H1 (cell line): ENCODE measurements around the gene SERPING1. TPM values are rescaled to one million over a fixed set of nuclear protein-coding genes. Genes with fewer than 3 reads are reported as not detected.

Source experiments
- CTCF ChIA-PET: fragments of 300-600 bp; sonication (Branson Sonifier 250); formaldehyde crosslinking; loops from one replicate; lab custom pipeline; 2021; ENCODE audit not compliant: partially characterized antibody; lab: Charles Lee
- POLR2A ChIA-PET: fragments of 300-600 bp; sonication (Branson Sonifier 250); formaldehyde crosslinking; loops from one replicate; lab custom pipeline; 2021; ENCODE audit warnings: inconsistent platforms; ENCODE audit not compliant: partially characterized antibody; lab: Charles Lee
- DNase-seq, 2 experiments: peaks; one replicate each; pipeline versions ENCODE4 v3.0.0 to v3.0.0-alpha.2; 2010 to 2022; ENCODE audit warnings: low spot score in 2 of 2, low read depth in 1 of 2, mixed read lengths in 1 of 2
- FAIRE-seq: peaks from 2 replicates; lab custom pipeline; 2011; peaks lifted over from hg19 to GRCh38; lab: Jason Lieb, UNC
- H2AFZ ChIP-seq: 2 replicates; pipeline ENCODE4 v1.8.1; 2012; ENCODE audit warnings: low read length, inconsistent platforms
- H2AK5ac ChIP-seq: 2 replicates; pipeline ENCODE4 v1.6.1; 2013; ENCODE audit warnings: low read depth, low read length
- H2BK120ac ChIP-seq: replicated peaks from 2 replicates; pipeline ENCODE3; 2013; ENCODE audit warnings: low read depth, low read length, inconsistent platforms
- H2BK12ac ChIP-seq: 2 replicates; pipeline ENCODE4 v1.6.1; 2013; ENCODE audit warnings: low read depth, low read length
- H2BK15ac ChIP-seq: 2 replicates; pipeline ENCODE4 v1.6.1; 2013; ENCODE audit warnings: low read length
- H2BK20ac ChIP-seq: 2 replicates; pipeline ENCODE4 v1.6.1; 2013; ENCODE audit warnings: low read length
- H2BK5ac ChIP-seq: 2 replicates; pipeline ENCODE4 v1.6.1; 2013; ENCODE audit warnings: low read depth, low read length
- H3K14ac ChIP-seq: 2 replicates; pipeline ENCODE4 v1.6.1; 2013; ENCODE audit warnings: inconsistent platforms; ENCODE audit not compliant: insufficient read length
- H3K18ac ChIP-seq: 2 replicates; pipeline ENCODE4 v1.6.1; 2013; ENCODE audit warnings: low read length; ENCODE audit errors: extremely low read depth
- H3K23ac ChIP-seq: 2 replicates; pipeline ENCODE4 v1.6.1; 2013; ENCODE audit warnings: inconsistent platforms; ENCODE audit not compliant: insufficient read length
- H3K23me2 ChIP-seq: 2 replicates; pipeline ENCODE4 v1.6.1; 2013; ENCODE audit warnings: low read depth, low read length
- H3K27ac ChIP-seq: 2 replicates; pipeline ENCODE4 v1.6.1; 2011; ENCODE audit warnings: low read depth, low read length, inconsistent platforms
- H3K27me3 ChIP-seq, 4 experiments: replicated peaks in 1 of 4; 1 replicate in 1 of 4; 2 replicates in 3 of 4; pipeline versions ENCODE4 v1.6.1 to v1.8.1; 2011 to 2013; ENCODE audit warnings: low read length in 3 of 4, mild to moderate bottlenecking in 3 of 4, inconsistent platforms in 2 of 4, mixed read lengths in 2 of 4, moderate library complexity in 1 of 4; ENCODE audit not compliant: control insufficient read depth in 3 of 4, insufficient read depth in 3 of 4; ENCODE audit errors: extremely low read depth in 1 of 4
- H3K36me3 ChIP-seq, 4 experiments: 2 replicates each; pipeline versions ENCODE4 v1.6.1 to v1.8.1; 2011 to 2013; ENCODE audit warnings: mild to moderate bottlenecking in 4 of 4, low read length in 3 of 4, moderate library complexity in 2 of 4, control low read depth in 1 of 4, inconsistent platforms in 1 of 4; ENCODE audit not compliant: insufficient read depth in 4 of 4, control insufficient read depth in 2 of 4
- H3K4ac ChIP-seq: replicated peaks from 2 replicates; pipeline ENCODE3; 2013; ENCODE audit warnings: low read length, low read depth, mixed read lengths, inconsistent platforms; ENCODE audit not compliant: insufficient read length
- H3K4me1 ChIP-seq, 4 experiments: replicated peaks in 1 of 4; 1 replicate in 1 of 4; 2 replicates in 3 of 4; pipeline versions ENCODE4 v1.6.1 to v1.8.1; 2011 to 2013; ENCODE audit warnings: low read length in 3 of 4, inconsistent platforms in 2 of 4, mixed read lengths in 1 of 4; ENCODE audit not compliant: insufficient read depth in 4 of 4, control insufficient read depth in 3 of 4
- H3K4me2 ChIP-seq, 2 experiments: 2 replicates each; pipeline versions ENCODE4 v1.6.1 to v1.8.1; 2011 to 2013; ENCODE audit warnings: low read depth in 2 of 2, low read length in 2 of 2, control low read depth in 1 of 2, inconsistent platforms in 1 of 2, mild to moderate bottlenecking in 1 of 2; ENCODE audit not compliant: insufficient read depth in 1 of 2
- H3K4me3 ChIP-seq, 4 experiments: fragments of 200-600, 300-600 bp in 1 of 4; sonication (generic), shearing (Covaris generic), sonication (Bioruptor Twin) in 1 of 4; 2 replicates each; pipeline versions ENCODE4 v1.5.1 to v1.8.1; 2011 to 2016; ENCODE audit warnings: low read length in 4 of 4, low read depth in 3 of 4, control low read depth in 2 of 4, inconsistent platforms in 2 of 4, mild to moderate bottlenecking in 2 of 4, mixed read lengths in 1 of 4, moderate library complexity in 1 of 4; ENCODE audit not compliant: insufficient read depth in 2 of 4; ENCODE audit errors: extremely low read depth in 1 of 4
- H3K56ac ChIP-seq: replicated peaks from 2 replicates; pipeline ENCODE3; 2013; ENCODE audit warnings: low read depth, mild to moderate bottlenecking, mixed read lengths, low read length, inconsistent platforms; ENCODE audit not compliant: insufficient read length
- H3K79me1 ChIP-seq: 2 replicates; pipeline ENCODE4 v1.6.1; 2013; ENCODE audit warnings: low read depth, low read length, control low read depth
- H3K79me2 ChIP-seq, 2 experiments: 2 replicates each; pipeline versions ENCODE4 v1.6.1 to v1.8.1; 2012 to 2013; ENCODE audit warnings: low read length in 2 of 2, mild to moderate bottlenecking in 2 of 2, inconsistent platforms in 1 of 2; ENCODE audit not compliant: insufficient read depth in 2 of 2, control insufficient read depth in 1 of 2
- H3K9ac ChIP-seq, 4 experiments: replicated peaks in 1 of 4; 1 replicate in 1 of 4; 2 replicates in 3 of 4; pipeline versions ENCODE4 v1.6.1 to v1.8.1; 2011 to 2013; ENCODE audit warnings: low read depth in 3 of 4, low read length in 3 of 4, control low read depth in 2 of 4, mild to moderate bottlenecking in 2 of 4, moderate library complexity in 2 of 4, inconsistent platforms in 1 of 4; ENCODE audit errors: extremely low read depth in 1 of 4
- H3K9me3 ChIP-seq, 2 experiments: 2 replicates each; pipeline versions ENCODE4 v1.6.1 to v1.8.1; 2012 to 2013; ENCODE audit warnings: mild to moderate bottlenecking in 2 of 2, moderate library complexity in 2 of 2, control low read depth in 1 of 2, inconsistent platforms in 1 of 2, low read depth in 1 of 2, low read length in 1 of 2, mixed read lengths in 1 of 2; ENCODE audit not compliant: insufficient read depth in 2 of 2
- H4K20me1 ChIP-seq, 2 experiments: replicated peaks in 1 of 2; 2 replicates each; pipeline versions ENCODE3 to v1.8.1; 2011 to 2013; ENCODE audit warnings: inconsistent platforms in 2 of 2, low read length in 2 of 2, mild to moderate bottlenecking in 1 of 2; ENCODE audit not compliant: insufficient read depth in 2 of 2, control insufficient read depth in 1 of 2
- H4K5ac ChIP-seq: 2 replicates; pipeline ENCODE4 v1.6.1; 2013; ENCODE audit warnings: low read length, low read depth, mixed read lengths, inconsistent platforms; ENCODE audit not compliant: insufficient read length
- H4K8ac ChIP-seq: 2 replicates; pipeline ENCODE4 v1.8.0; 2013; ENCODE audit warnings: mild to moderate bottlenecking, moderate library complexity, low read length, inconsistent platforms; ENCODE audit not compliant: insufficient read depth; ENCODE audit errors: extremely low read depth
- H4K91ac ChIP-seq: replicated peaks from 2 replicates; pipeline ENCODE3; 2013; ENCODE audit warnings: low read length, mixed read lengths, inconsistent platforms; ENCODE audit not compliant: insufficient read length
- BRCA1 ChIP-seq: IDR thresholded peaks from 2 replicates; pipeline ENCODE4 v1.6.1; 2012; ENCODE audit warnings: low read depth, low read length, improper control_type of control experiment
- POLR2AphosphoS5 ChIP-seq: IDR thresholded peaks from 2 replicates; pipeline ENCODE4 v1.6.1; 2011; ENCODE audit warnings: low read depth, low read length
- SRF ChIP-seq: IDR thresholded peaks from 2 replicates; pipeline ENCODE4 v1.6.1; 2011; ENCODE audit warnings: mild to moderate bottlenecking, low read depth, low read length, moderate library complexity
- WGBS, 2 experiments: shearing (Covaris generic) in 1 of 2; methylation state at CpG; one replicate each; pipeline versions ENCODE4 v1.1.6 to v1.1.7; 2013 to 2015; ENCODE audit warnings: low lambda C conversion rate in 2 of 2, mixed read lengths in 2 of 2, inconsistent platforms in 1 of 2, low coverage in 1 of 2, missing lambda C conversion rate in 1 of 2; ENCODE audit not compliant: insufficient replicate concordance in 2 of 2, insufficient coverage in 1 of 2, insufficient read length in 1 of 2; ENCODE audit errors: extremely low coverage in 1 of 2, missing lambda C conversion rate in 1 of 2; 5-methylcytosine and 5-hydroxymethylcytosine counted together
- polyA plus RNA-seq, 7 experiments: library from polyadenylated mRNA; depleted of rRNA in 3 of 7; stranded (reverse) in 5 of 7; unstranded in 2 of 7; fragments of >200 nt in 5 of 7; fragments of 200-250 nt in 2 of 7; gene quantifications; 1 replicate in 5 of 7; 2 replicates in 1 of 7; 4 replicates in 1 of 7; pipeline versions ENCODE4 v1.2.1 to v1.2.3, GENCODE V29; 2011 to 2013; ENCODE audit warnings: missing spikeins in 2 of 7, mixed read lengths in 2 of 7
- total RNA-seq: library from RNA; stranded (reverse); fragmentation: NEBNext Ultra II Directional; extraction: Animal tissue kit (Norgen Biotek cat#: 25700); gene quantifications from 2 replicates; pipeline ENCODE4 v1.2.1, GENCODE V29; 2021

Gene SERPING1
- total and polyA plus RNA-seq, 2 of the 8 experiments (the other 6 are each of a cell fraction or from before 2014, with no cell fraction given), result 50.9 to 54.8 TPM

- Histone ChIP-seq H3K23me2 (no peaks in the 10 kb centered on the region), H3K18ac (no peak overlapping the region), H3K4ac (no peak overlapping the region), H3K56ac (no peak overlapping the region), H2AK5ac (no peak overlapping the region), H2AFZ (no peak overlapping the region), H3K4me1 (peaks cover 0 to 3% (median 2%) of the 10 kb centered on the region in 4 experiments; a peak in 2 of 7 replicates), H4K8ac (no peak overlapping the region), H4K91ac (no peak overlapping the region), H3K14ac (no peak overlapping the region), H3K9me3 (no peaks in the 10 kb centered on the region), H3K79me2 (no peaks in the 10 kb centered on the region), H3K4me3 (no peak overlapping the region), H4K5ac (no peak overlapping the region), H3K23ac (no peak overlapping the region), H3K9ac (no peak overlapping the region), H2BK20ac (no peak overlapping the region), H2BK12ac (no peak overlapping the region), H2BK15ac (no peak overlapping the region), H3K36me3 (peaks cover 4 to 44% (median 26%) of the 10 kb centered on the region in 4 experiments; a peak in 7 of 8 replicates), H3K79me1 (no peaks in the 10 kb centered on the region), H3K4me2 (no peak overlapping the region), H2BK120ac (no peak overlapping the region), H3K27me3 (no peaks in the 10 kb centered on the region), H4K20me1 (peaks cover 2% of the 10 kb centered on the region in 2 experiments), H3K27ac (no peak overlapping the region), H2BK5ac (no peak overlapping the region)
- POLR2A ChIA-PET, result interaction anchor here (0.6 to 2.3 kb wide), 6 partner anchors 13 to 93 kb away, joined by 3 to 8 read pairs (median 6); no protein-coding TSS in a partner anchor
- TF ChIP-seq POLR2AphosphoS5 (no peak), SRF (no peak), BRCA1 (no peak)
- WGBS, 2 experiments, result 90% methylated on average over 2 of the region's 2 CpGs; no CpG with 5 or more reads in 1 of the 2 experiments
- FAIRE-seq, result no peak
- CTCF ChIA-PET, result interaction anchor here (1.0 to 2.1 kb wide), 4 partner anchors 13 to 62 kb away, joined by 4 to 11 read pairs (median 4); partner anchors contain the start of gene UBE2L6
- DNase-seq, result no peak
These were observed 42.1 kb upstream of the SERPING1 start for GRCh38 chr11:57555393-57555792.
